ENCODE measurements around the gene RGPD8.
"Not testable (repeated sequence)": the region's sequence is repeated elsewhere in the genome, so short reads cannot be mapped to it uniquely, and the experiment has no call there.

RGPD8 gene

GRCh38 chr2:112433932-112434730 is 686 bp upstream of the RGPD8 start:
- no peak for TF ChIP-seq CTCF (IDR thresholded peaks at IDR 0.05; ENCODE audit: low read depth, low read length, missing control alignments)
- no peak overlapping the region for H3K4me3 ChIP-seq (ENCODE audit: low read depth, low read length)
- DNase-seq (ENCODE audit: low read depth), result no peak

- peak overlapping the region; percentile 51 for H3K4me3 ChIP-seq (ENCODE audit: low read depth, low read length)
- DNase-seq (ENCODE audit: low read depth), result not testable (repeated sequence)
Observed at GRCh38 chr2:112432735-112433479, 538 bp downstream of the RGPD8 start.

- H3K4me3 ChIP-seq (ENCODE audit: low read depth, low read length), result peak overlapping the region; percentile 51
- DNase-seq (ENCODE audit: low read depth), result not testable (repeated sequence)
Observed at GRCh38 chr2:112432390-112432734, 1.1 kb downstream of the RGPD8 start.

- not testable (repeated sequence) for H3K4me3 ChIP-seq (ENCODE audit: low read depth, low read length); DNase-seq (ENCODE audit: low read depth)
Observed at GRCh38 chr2:112431587-112432295, 1.7 kb downstream of the RGPD8 start.

GRCh38 chr2:112424553-112424952 is 8.9 kb downstream of the RGPD8 start:
- not testable (repeated sequence) for DNase-seq (ENCODE audit: low read depth); H3K4me3 ChIP-seq (ENCODE audit: low read depth, low read length)

GRCh38 chr2:112416860-112417259 is 16.6 kb downstream of the RGPD8 start:
- DNase-seq (ENCODE audit: low read depth); H3K4me3 ChIP-seq (ENCODE audit: low read depth, low read length): not testable (repeated sequence)
- TF ChIP-seq CTCF (IDR thresholded peaks at IDR 0.05; ENCODE audit: low read depth, low read length, missing control alignments), result peak; percentile 4

GRCh38 chr2:112360055-112360454 is 73.4 kb downstream of the RGPD8 start:
- not testable (repeated sequence) for DNase-seq (ENCODE audit: low read depth); H3K4me3 ChIP-seq (ENCODE audit: low read depth, low read length)

GRCh38 chr2:112354335-112354734 is 79.1 kb downstream of the RGPD8 start:
- not testable (repeated sequence) for DNase-seq (ENCODE audit: low read depth); H3K4me3 ChIP-seq (ENCODE audit: low read depth, low read length)

- H3K4me3 ChIP-seq (ENCODE audit: low read depth, low read length); DNase-seq (ENCODE audit: low read depth): not testable (repeated sequence)
Observed at GRCh38 chr2:112352809-112353603, 80.4 kb downstream of the RGPD8 start.

- H3K4me3 ChIP-seq (ENCODE audit: low read depth, low read length); DNase-seq (ENCODE audit: low read depth): not testable (repeated sequence)
Observed at GRCh38 chr2:112352292-112352691, 81.2 kb downstream of the RGPD8 start.

Data from GM12864 (cell line).